Lung microvascular endothelial cell (primary cell): Measurements from ENCODE around the gene APLP2. TPM values are rescaled to one million over a fixed set of nuclear protein-coding genes. Genes with fewer than 3 reads are reported as not detected.

Experiments used
- DNase-seq, 2 donors: peaks; one replicate each; pipeline versions ENCODE4 v3.0.0 to v3.0.0-alpha.2; 2010; ENCODE audit warnings: low read depth in 2 of 2
- total RNA-seq: library from RNA; depleted of rRNA; stranded (reverse); fragments of >200 nt; gene quantifications from 2 replicates; pipeline ENCODE4 v1.2.1, GENCODE V29; 2014

Gene APLP2
- total RNA-seq, 1 donor from 2014 or later: 1,111 TPM

- DNase-seq: peak; percentile 23 to 46
These were observed 76.5 kb downstream of the APLP2 start for GRCh38 chr11:130145975-130146776.

- DNase-seq: peak; percentile 38 to 65
These were observed 77.1 kb downstream of the APLP2 start for GRCh38 chr11:130146796-130147195.

GRCh38 chr11:130148796-130149326, 79.2 kb downstream of the APLP2 start:
- no peak for DNase-seq

GRCh38 chr11:130150790-130151189, 81.1 kb downstream of the APLP2 start:
- no peak for DNase-seq

GRCh38 chr11:130151196-130151595, 81.5 kb downstream of the APLP2 start:
- DNase-seq: no peak

- DNase-seq: no peak
These were observed 86.7 kb downstream of the APLP2 start for GRCh38 chr11:130156108-130157022.

- no peak for DNase-seq
These were observed 87.4 kb downstream of the APLP2 start for GRCh38 chr11:130157101-130157500.

GRCh38 chr11:130157840-130158239, 88.1 kb downstream of the APLP2 start:
- no peak for DNase-seq

- DNase-seq: no peak
These were observed 89.4 kb downstream of the APLP2 start for GRCh38 chr11:130159139-130159538.

GRCh38 chr11:130159657-130160497, 90.2 kb downstream of the APLP2 start, which contains the start of gene ST14:
ST14 (plus strand) TSS chr11:130159782; CDS start chr11:130159980, 198 bp downstream.
- DNase-seq: no peak

- no peak for DNase-seq
These were observed 90.9 kb downstream of the APLP2 start for GRCh38 chr11:130160498-130161155.

GRCh38 chr11:130161441-130162145, 91.9 kb downstream of the APLP2 start:
- DNase-seq: peak in 1 of 2 donors; percentile 16

GRCh38 chr11:130162733-130163132, 93.0 kb downstream of the APLP2 start:
- no peak for DNase-seq

GRCh38 chr11:130163346-130164220, 93.9 kb downstream of the APLP2 start:
- DNase-seq: peak in 1 of 2 donors; percentile 44

- DNase-seq: no peak
These were observed 94.5 kb downstream of the APLP2 start for GRCh38 chr11:130164221-130164570.

- peak in 1 of 2 donors; percentile 14 for DNase-seq
These were observed 96.1 kb downstream of the APLP2 start for GRCh38 chr11:130165601-130166456.

GRCh38 chr11:130166457-130166784, 96.7 kb downstream of the APLP2 start:
- peak; percentile 37 to 95 for DNase-seq

GRCh38 chr11:130167146-130167545, 97.5 kb downstream of the APLP2 start:
- DNase-seq: no peak
